ENCODE results near the gene AKAP6.

Gene AKAP6

GRCh38 chr14:32709027-32709426 lies 379.9 kb downstream of the AKAP6 start:
- Histone ChIP-seq H3K9ac (ENCODE audit: low read depth, low read length) (peak overlapping the region; percentile 52), H3K36me3 (ENCODE audit: insufficient read depth, low read length) (no peaks in the 10 kb centered on the region), H3K9me3 (replicated peaks; ENCODE audit: low read length) (no peaks in the 10 kb centered on the region), H3K4me3 (ENCODE audit: low read length) (no peak overlapping the region), H3K4me1 (ENCODE audit: control insufficient read depth, insufficient read depth, low read length) (peaks cover 15% of the 10 kb centered on the region), H3K27me3 (ENCODE audit: control insufficient read depth, insufficient read depth, low read length) (no peaks in the 10 kb centered on the region), H3K4me2 (ENCODE audit: low read length) (peak overlapping the region; percentile 24)

GRCh38 chr14:32710231-32710671 lies 381.2 kb downstream of the AKAP6 start:
- Histone ChIP-seq H3K27me3 (ENCODE audit: control insufficient read depth, insufficient read depth, low read length) (no peaks in the 10 kb centered on the region), H3K9me3 (replicated peaks; ENCODE audit: low read length) (no peaks in the 10 kb centered on the region), H3K9ac (ENCODE audit: low read depth, low read length) (no peak overlapping the region), H3K4me1 (ENCODE audit: control insufficient read depth, insufficient read depth, low read length) (peaks cover 15% of the 10 kb centered on the region), H3K4me2 (ENCODE audit: low read length) (no peak overlapping the region), H3K4me3 (ENCODE audit: low read length) (no peak overlapping the region), H3K36me3 (ENCODE audit: insufficient read depth, low read length) (no peaks in the 10 kb centered on the region)

GRCh38 chr14:32710731-32711680 lies 381.9 kb downstream of the AKAP6 start:
- Histone ChIP-seq H3K9me3 (replicated peaks; ENCODE audit: low read length) (no peaks in the 10 kb centered on the region), H3K9ac (ENCODE audit: low read depth, low read length) (no peak overlapping the region), H3K4me2 (ENCODE audit: low read length) (no peak overlapping the region), H3K4me3 (ENCODE audit: low read length) (no peak overlapping the region), H3K4me1 (ENCODE audit: control insufficient read depth, insufficient read depth, low read length) (peaks cover 15% of the 10 kb centered on the region), H3K36me3 (ENCODE audit: insufficient read depth, low read length) (no peaks in the 10 kb centered on the region), H3K27me3 (ENCODE audit: control insufficient read depth, insufficient read depth, low read length) (no peaks in the 10 kb centered on the region)

GRCh38 chr14:32713856-32714255 lies 384.8 kb downstream of the AKAP6 start:
- Histone ChIP-seq H3K36me3 (ENCODE audit: insufficient read depth, low read length) (no peaks in the 10 kb centered on the region), H3K4me1 (ENCODE audit: control insufficient read depth, insufficient read depth, low read length) (peaks cover 12% of the 10 kb centered on the region), H3K27me3 (ENCODE audit: control insufficient read depth, insufficient read depth, low read length) (no peaks in the 10 kb centered on the region), H3K4me3 (ENCODE audit: low read length) (no peak overlapping the region), H3K9me3 (replicated peaks; ENCODE audit: low read length) (no peaks in the 10 kb centered on the region), H3K4me2 (ENCODE audit: low read length) (no peak overlapping the region), H3K9ac (ENCODE audit: low read depth, low read length) (no peak overlapping the region)

GRCh38 chr14:32719601-32720000 lies 390.5 kb downstream of the AKAP6 start:
- H3K4me3 ChIP-seq (ENCODE audit: low read length), result no peak overlapping the region
- H3K36me3 ChIP-seq (ENCODE audit: insufficient read depth, low read length), result no peaks in the 10 kb centered on the region
- H3K9ac ChIP-seq (ENCODE audit: low read depth, low read length), result no peak overlapping the region
- no peak overlapping the region for H3K4me2 ChIP-seq (ENCODE audit: low read length)
- no peaks in the 10 kb centered on the region for H3K27me3 ChIP-seq (ENCODE audit: control insufficient read depth, insufficient read depth, low read length)
- peaks cover 9% of the 10 kb centered on the region for H3K4me1 ChIP-seq (ENCODE audit: control insufficient read depth, insufficient read depth, low read length)
- no peaks in the 10 kb centered on the region for H3K9me3 ChIP-seq (replicated peaks; ENCODE audit: low read length)

GRCh38 chr14:32720927-32721326 lies 391.8 kb downstream of the AKAP6 start:
- no peak overlapping the region for H3K4me3 ChIP-seq (ENCODE audit: low read length)
- H3K9ac ChIP-seq (ENCODE audit: low read depth, low read length), result no peak overlapping the region
- no peak overlapping the region for H3K4me2 ChIP-seq (ENCODE audit: low read length)
- peaks cover 20% of the 10 kb centered on the region for H3K4me1 ChIP-seq (ENCODE audit: control insufficient read depth, insufficient read depth, low read length)
- no peaks in the 10 kb centered on the region for H3K27me3 ChIP-seq (ENCODE audit: control insufficient read depth, insufficient read depth, low read length)
- no peaks in the 10 kb centered on the region for H3K36me3 ChIP-seq (ENCODE audit: insufficient read depth, low read length)
- no peaks in the 10 kb centered on the region for H3K9me3 ChIP-seq (replicated peaks; ENCODE audit: low read length)

GRCh38 chr14:32722631-32723183 lies 393.6 kb downstream of the AKAP6 start:
- Histone ChIP-seq H3K27me3 (ENCODE audit: control insufficient read depth, insufficient read depth, low read length) (no peaks in the 10 kb centered on the region), H3K4me2 (ENCODE audit: low read length) (no peak overlapping the region), H3K4me3 (ENCODE audit: low read length) (no peak overlapping the region), H3K9me3 (replicated peaks; ENCODE audit: low read length) (no peaks in the 10 kb centered on the region), H3K4me1 (ENCODE audit: control insufficient read depth, insufficient read depth, low read length) (peaks cover 20% of the 10 kb centered on the region), H3K9ac (ENCODE audit: low read depth, low read length) (no peak overlapping the region), H3K36me3 (ENCODE audit: insufficient read depth, low read length) (no peaks in the 10 kb centered on the region)

DNA sequence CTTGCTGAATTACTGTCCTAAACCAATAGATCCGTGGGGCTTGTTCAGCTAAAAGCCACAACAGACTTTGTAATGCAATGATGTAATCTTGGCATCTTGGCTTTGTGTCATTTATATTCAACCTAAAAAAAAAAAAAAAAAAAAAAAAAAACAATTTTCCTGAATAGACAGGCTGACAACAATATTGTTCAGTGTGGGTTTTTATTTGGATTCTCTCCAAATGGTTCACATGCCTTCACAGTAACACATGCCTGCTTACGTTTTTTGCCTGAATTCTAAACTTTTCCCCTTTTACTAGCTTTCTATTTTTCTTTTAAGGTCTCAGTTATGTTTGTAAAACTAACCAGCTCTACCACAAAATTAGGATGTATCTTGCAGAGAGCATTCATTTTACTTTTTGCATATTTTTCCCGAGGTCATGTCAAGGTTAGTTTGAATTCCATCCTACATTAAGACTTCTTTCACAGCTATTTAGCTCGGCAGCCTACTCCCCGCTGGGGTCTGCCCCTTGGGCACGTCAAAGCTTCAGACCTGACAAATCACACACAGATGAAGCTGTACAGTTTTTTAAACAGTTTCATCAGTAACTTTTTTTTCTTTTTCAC lies 395.9 kb downstream of the AKAP6 start:
- Histone ChIP-seq H3K4me1 (ENCODE audit: control insufficient read depth, insufficient read depth, low read length) (peaks cover 20% of the 10 kb centered on the region), H3K4me2 (ENCODE audit: low read length) (peak overlapping the region; percentile 80), H3K9ac (ENCODE audit: low read depth, low read length) (peak overlapping the region; percentile 62), H3K36me3 (ENCODE audit: insufficient read depth, low read length) (no peaks in the 10 kb centered on the region), H3K4me3 (ENCODE audit: low read length) (peak overlapping the region; percentile 62), H3K9me3 (replicated peaks; ENCODE audit: low read length) (no peaks in the 10 kb centered on the region), H3K27me3 (ENCODE audit: control insufficient read depth, insufficient read depth, low read length) (no peaks in the 10 kb centered on the region)

GRCh38 chr14:32726516-32726915 lies 397.4 kb downstream of the AKAP6 start:
- no peaks in the 10 kb centered on the region for H3K36me3 ChIP-seq (ENCODE audit: insufficient read depth, low read length)
- no peak overlapping the region for H3K4me3 ChIP-seq (ENCODE audit: low read length)
- peaks cover 15% of the 10 kb centered on the region for H3K4me1 ChIP-seq (ENCODE audit: control insufficient read depth, insufficient read depth, low read length)
- H3K27me3 ChIP-seq (ENCODE audit: control insufficient read depth, insufficient read depth, low read length), result no peaks in the 10 kb centered on the region
- H3K4me2 ChIP-seq (ENCODE audit: low read length), result no peak overlapping the region
- no peaks in the 10 kb centered on the region for H3K9me3 ChIP-seq (replicated peaks; ENCODE audit: low read length)
- H3K9ac ChIP-seq (ENCODE audit: low read depth, low read length), result no peak overlapping the region

- H3K4me2 ChIP-seq (ENCODE audit: low read length), result no peak overlapping the region
Observed at GRCh38 chr14:32727832-32728231, 398.7 kb downstream of the AKAP6 start.

GRCh38 chr14:32728526-32728925 lies 399.4 kb downstream of the AKAP6 start:
- Histone ChIP-seq H3K9me3 (replicated peaks; ENCODE audit: low read length) (no peaks in the 10 kb centered on the region), H3K4me3 (ENCODE audit: low read length) (no peak overlapping the region), H3K27me3 (ENCODE audit: control insufficient read depth, insufficient read depth, low read length) (no peaks in the 10 kb centered on the region), H3K4me1 (ENCODE audit: control insufficient read depth, insufficient read depth, low read length) (peaks cover 15% of the 10 kb centered on the region), H3K9ac (ENCODE audit: low read depth, low read length) (no peak overlapping the region), H3K36me3 (ENCODE audit: insufficient read depth, low read length) (no peaks in the 10 kb centered on the region), H3K4me2 (ENCODE audit: low read length) (no peak overlapping the region)

More at GRCh38 chr14:32727832-32728231, 398.7 kb downstream of the AKAP6 start:
- H3K9ac ChIP-seq (ENCODE audit: low read depth, low read length), result no peak overlapping the region
- H3K36me3 ChIP-seq (ENCODE audit: insufficient read depth, low read length), result no peaks in the 10 kb centered on the region
- H3K27me3 ChIP-seq (ENCODE audit: control insufficient read depth, insufficient read depth, low read length), result no peaks in the 10 kb centered on the region
- H3K4me1 ChIP-seq (ENCODE audit: control insufficient read depth, insufficient read depth, low read length), result peaks cover 15% of the 10 kb centered on the region
- H3K4me3 ChIP-seq (ENCODE audit: low read length), result no peak overlapping the region
- H3K9me3 ChIP-seq (replicated peaks; ENCODE audit: low read length), result no peaks in the 10 kb centered on the region
